ENCODE results near the gene GCAT. TPM values are rescaled to one million over a fixed set of nuclear protein-coding genes. Genes with fewer than 3 reads are reported as not detected.

Gene GCAT
- polyA plus RNA-seq, 1 of the 3 experiments (the other 2 are of a cell fraction), result 24.2 TPM

DNA sequence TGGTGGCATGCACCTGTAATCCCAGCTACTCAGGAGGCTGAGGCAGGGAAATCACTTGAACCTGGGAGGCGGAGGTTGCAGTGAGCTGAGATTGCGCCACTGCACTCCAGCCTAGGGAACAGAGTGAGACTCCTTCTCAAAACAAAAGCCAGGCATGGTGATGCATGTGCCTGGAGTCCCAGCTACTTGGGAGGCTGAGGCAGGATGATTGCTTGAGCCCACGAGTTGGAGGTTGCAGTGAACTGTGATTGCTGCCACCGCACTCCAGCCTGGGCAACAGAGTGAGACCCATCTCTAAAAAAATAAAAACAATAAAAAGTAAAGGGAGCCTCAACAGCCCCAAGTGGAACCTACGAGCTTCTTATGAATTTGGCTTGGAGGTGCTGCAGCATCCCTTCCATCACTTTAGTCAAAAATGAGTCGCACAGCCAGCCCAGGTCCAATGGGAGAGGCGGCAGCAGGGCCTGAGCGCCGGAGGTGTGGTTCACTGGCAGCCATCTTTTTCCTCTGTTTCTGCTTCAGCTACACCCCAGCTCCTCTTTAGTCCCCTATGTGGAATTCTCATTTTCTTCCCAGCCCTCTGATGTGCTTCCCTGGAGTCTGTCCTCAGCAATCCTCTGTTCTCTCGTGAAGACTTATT, 29.2 kb upstream of the GCAT start:
- Histone ChIP-seq H3K36me3 (replicated peaks in 1 of 2; ENCODE audit: control insufficient read depth in 1 of 2, insufficient read depth in 2 of 2, low read length in 1 of 2) (no peaks in the 10 kb centered on the region), H3K79me2 (ENCODE audit: insufficient read depth) (no peaks in the 10 kb centered on the region), H3K4me2 (no peak overlapping the region), H2AFZ (ENCODE audit: low read depth) (no peak overlapping the region), H3K27me3 (ENCODE audit: insufficient read depth) (no peaks in the 10 kb centered on the region), H3K9me2 (no peaks in the 10 kb centered on the region), H3K9me3 (no peaks in the 10 kb centered on the region), H3K4me3 (ENCODE audit: low read depth in 2 of 2, low read length in 1 of 2) (no peak overlapping the region), H3K9ac (no peak overlapping the region), H3F3A (replicated peaks; ENCODE audit: insufficient read depth) (peaks cover 9% of the 10 kb centered on the region), H4K20me1 (ENCODE audit: insufficient read depth) (no peaks in the 10 kb centered on the region), H3K4me1 (ENCODE audit: control insufficient read depth in 1 of 2, insufficient read depth in 2 of 2, low read depth in 1 of 2, low read length in 1 of 2) (no peaks in the 10 kb centered on the region; a peak in 1 of 4 replicates), H3K27ac (ENCODE audit: low read depth in 2 of 2, low read length in 1 of 2) (no peak overlapping the region)
- no peak for DNase-seq
- POLR2A ChIA-PET, result interaction anchor here (2.5 kb wide), 1 partner anchor 10 kb away, joined by 6 read pairs; no protein-coding TSS in a partner anchor
- CTCF ChIA-PET, result no interaction called here
- 89% methylated on average over 9 of the region's 10 CpGs for WGBS (ENCODE audit: low lambda C conversion rate)
- TF ChIP-seq, protein P1, sequence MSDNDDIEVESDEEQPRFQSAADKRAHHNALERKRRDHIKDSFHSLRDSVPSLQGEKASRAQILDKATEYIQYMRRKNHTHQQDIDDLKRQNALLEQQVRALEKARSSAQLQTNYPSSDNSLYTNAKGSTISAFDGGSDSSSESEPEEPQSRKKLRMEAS (IDR thresholded peaks at IDR 0.05; ENCODE audit: low read depth), result no peak

DNA sequence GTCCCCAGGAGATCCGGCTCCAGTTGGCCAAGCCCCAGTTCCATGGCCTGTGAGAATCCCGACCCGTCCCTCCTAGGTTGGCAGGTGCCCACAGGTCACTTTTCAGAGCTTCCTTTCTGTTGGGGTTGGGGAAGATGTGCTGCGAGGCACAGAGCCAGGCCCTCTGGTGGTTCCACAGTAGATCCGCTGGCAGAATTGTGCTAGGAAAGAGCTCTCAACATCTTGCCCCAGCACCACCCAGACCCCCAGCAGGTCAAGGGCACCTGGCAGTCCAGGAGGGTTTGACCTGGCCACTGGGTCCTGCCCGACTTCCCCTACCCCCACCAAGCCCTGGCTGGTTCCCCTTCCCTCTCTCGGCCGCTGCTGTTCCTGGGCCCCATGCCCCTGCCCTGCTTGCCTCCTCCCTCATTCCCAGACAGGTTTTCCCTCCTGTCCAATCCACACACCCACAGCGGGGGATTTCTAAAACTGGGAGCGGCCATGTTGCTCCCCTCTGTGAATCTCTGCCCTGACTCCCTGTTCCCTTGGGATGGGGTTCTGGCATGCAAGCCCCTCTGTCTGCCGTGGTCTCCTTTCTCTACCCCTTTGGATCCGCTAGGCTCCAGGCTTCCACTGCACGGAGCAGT, 26.2 kb upstream of the GCAT start:
- Histone ChIP-seq H3K36me3 (replicated peaks in 1 of 2; ENCODE audit: control insufficient read depth in 1 of 2, insufficient read depth in 2 of 2, low read length in 1 of 2) (no peaks in the 10 kb centered on the region), H3K4me3 (ENCODE audit: low read depth in 2 of 2, low read length in 1 of 2) (no peak overlapping the region), H3K4me1 (ENCODE audit: control insufficient read depth in 1 of 2, insufficient read depth in 2 of 2, low read depth in 1 of 2, low read length in 1 of 2) (no peaks in the 10 kb centered on the region; a peak in 1 of 4 replicates), H3K9me3 (no peaks in the 10 kb centered on the region), H3K79me2 (ENCODE audit: insufficient read depth) (no peaks in the 10 kb centered on the region), H2AFZ (ENCODE audit: low read depth) (no peak overlapping the region), H3F3A (replicated peaks; ENCODE audit: insufficient read depth) (peaks cover 4% of the 10 kb centered on the region), H3K9ac (no peak overlapping the region), H3K27ac (ENCODE audit: low read depth in 2 of 2, low read length in 1 of 2) (no peak overlapping the region), H3K27me3 (ENCODE audit: insufficient read depth) (no peaks in the 10 kb centered on the region), H3K9me2 (no peaks in the 10 kb centered on the region), H4K20me1 (ENCODE audit: insufficient read depth) (no peaks in the 10 kb centered on the region), H3K4me2 (no peak overlapping the region)
- ChIA-PET CTCF (interaction anchor here (1.0 to 2.0 kb wide), 10 partner anchors 9 to 148 kb away, joined by 3 to 7 read pairs (median 4); no protein-coding TSS in a partner anchor), POLR2A (no interaction called here)
- TF ChIP-seq FOXJ3 (CRISPR knock-in tag; IDR thresholded peaks at IDR 0.05) (no peak), TAF1 (IDR thresholded peaks at IDR 0.05; ENCODE audit: borderline replicate concordance, low read depth, low read length) (no peak), CTCF (IDR thresholded peaks at IDR 0.05) (peak; percentile 22)
- WGBS (ENCODE audit: low lambda C conversion rate), result 77% methylated on average over 8 of the region's 13 CpGs
- DNase-seq, result no peak

DNA sequence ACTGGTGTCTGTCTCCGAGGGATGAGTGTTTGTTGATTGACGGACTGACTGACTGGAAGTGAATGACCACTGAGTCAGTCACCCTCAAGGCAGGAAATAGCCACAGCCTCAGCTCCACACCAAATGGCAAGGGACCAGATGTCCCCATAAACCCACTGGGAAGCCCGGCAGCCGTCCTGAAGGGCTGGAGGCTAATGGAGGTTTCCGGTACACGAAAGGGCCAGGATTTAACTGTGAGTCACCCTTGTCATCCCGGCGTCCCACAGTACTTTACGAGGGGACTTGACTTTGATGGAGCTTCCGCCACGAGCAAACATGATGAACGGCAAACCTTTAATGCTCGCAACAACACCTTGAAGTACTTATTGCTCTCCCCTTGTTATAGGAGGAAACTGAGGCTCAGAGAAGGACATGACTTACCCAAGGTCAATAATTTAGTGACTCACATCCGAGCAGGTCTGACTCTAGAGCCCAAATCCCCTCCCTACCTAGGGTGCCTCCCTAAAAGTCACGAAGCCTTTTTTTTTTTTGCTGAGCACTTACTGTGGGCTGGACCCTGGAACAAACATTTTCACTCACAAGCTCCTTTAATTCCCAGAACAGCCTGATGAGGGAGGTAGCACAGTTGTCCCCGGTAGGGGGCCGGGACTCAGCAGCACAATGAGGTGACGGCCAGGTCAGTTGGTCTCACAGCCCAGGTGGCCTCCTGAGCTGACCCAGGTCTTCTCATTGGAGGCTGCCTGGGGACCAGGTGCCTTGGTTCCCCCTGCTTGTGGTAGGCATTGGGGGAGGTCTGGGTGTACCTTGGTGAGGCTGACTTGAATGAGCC, 25.2 kb upstream of the GCAT start:
- Histone ChIP-seq H3K27ac (ENCODE audit: low read depth in 2 of 2, low read length in 1 of 2) (no peak overlapping the region), H3K9me2 (no peaks in the 10 kb centered on the region), H3K9me3 (no peaks in the 10 kb centered on the region), H4K20me1 (ENCODE audit: insufficient read depth) (no peaks in the 10 kb centered on the region), H3K9ac (no peak overlapping the region), H2AFZ (ENCODE audit: low read depth) (no peak overlapping the region), H3K4me3 (ENCODE audit: low read depth in 2 of 2, low read length in 1 of 2) (no peak overlapping the region), H3K4me1 (ENCODE audit: control insufficient read depth in 1 of 2, insufficient read depth in 2 of 2, low read depth in 1 of 2, low read length in 1 of 2) (no peaks in the 10 kb centered on the region; a peak in 1 of 4 replicates), H3F3A (replicated peaks; ENCODE audit: insufficient read depth) (no peaks in the 10 kb centered on the region), H3K79me2 (ENCODE audit: insufficient read depth) (no peaks in the 10 kb centered on the region), H3K4me2 (no peak overlapping the region), H3K27me3 (ENCODE audit: insufficient read depth) (no peaks in the 10 kb centered on the region), H3K36me3 (replicated peaks in 1 of 2; ENCODE audit: control insufficient read depth in 1 of 2, insufficient read depth in 2 of 2, low read length in 1 of 2) (no peaks in the 10 kb centered on the region)
- POLR2A ChIA-PET, result no interaction called here
- DNase-seq, result no peak
- 83% methylated on average over 18 of the region's 18 CpGs for WGBS (ENCODE audit: low lambda C conversion rate)
- CTCF ChIA-PET, result interaction anchor here (0.6 to 2.0 kb wide), 9 partner anchors 14 to 155 kb away, joined by 3 to 7 read pairs (median 3); no protein-coding TSS in a partner anchor
- TF ChIP-seq SMC3 (IDR thresholded peaks at IDR 0.05; ENCODE audit: low read depth, low read length) (no peak), FOXM1 (IDR thresholded peaks at IDR 0.05; ENCODE audit: low read depth) (no peak), YY1 (IDR thresholded peaks at IDR 0.05; ENCODE audit: low read depth) (no peak), EP300 (IDR thresholded peaks at IDR 0.05; ENCODE audit: borderline replicate concordance in 1 of 2, low read depth in 1 of 2, low read length in 1 of 2) (no peak), GATA2 (CRISPR knock-in tag; IDR thresholded peaks at IDR 0.05) (no peak), FOSL2 (IDR thresholded peaks at IDR 0.05; ENCODE audit: borderline replicate concordance, low read depth) (no peak), PBX3 (IDR thresholded peaks at IDR 0.05) (no peak)
